Measurements from ENCODE around the gene B3GNT5. TPM values are rescaled to one million over a fixed set of nuclear protein-coding genes. Genes with fewer than 3 reads are reported as not detected.

B3GNT5 gene
- total and polyA plus RNA-seq, 2 experiments from 2014 or later = 0.69 to 1.7 TPM

- no peaks in the 10 kb centered on the region for H3K4me1 ChIP-seq (ENCODE audit: low read depth)
- no peaks in the 10 kb centered on the region for H3K27me3 ChIP-seq
- TF ChIP-seq CTCF (IDR thresholded peaks at IDR 0.05; ENCODE audit: low read depth, low read length) = no peak
- no peaks in the 10 kb centered on the region for H3K9me3 ChIP-seq (ENCODE audit: low read depth)
- H3K4me3 ChIP-seq = no peak overlapping the region
- no peak for DNase-seq (ENCODE audit: low read depth in 1 of 2, low spot score in 1 of 2)
- H3K36me3 ChIP-seq = no peaks in the 10 kb centered on the region
- no peak overlapping the region for H3K27ac ChIP-seq
Measured at GRCh38 chr3:183278479-183279088, 25.5 kb downstream of the B3GNT5 start.

DNA sequence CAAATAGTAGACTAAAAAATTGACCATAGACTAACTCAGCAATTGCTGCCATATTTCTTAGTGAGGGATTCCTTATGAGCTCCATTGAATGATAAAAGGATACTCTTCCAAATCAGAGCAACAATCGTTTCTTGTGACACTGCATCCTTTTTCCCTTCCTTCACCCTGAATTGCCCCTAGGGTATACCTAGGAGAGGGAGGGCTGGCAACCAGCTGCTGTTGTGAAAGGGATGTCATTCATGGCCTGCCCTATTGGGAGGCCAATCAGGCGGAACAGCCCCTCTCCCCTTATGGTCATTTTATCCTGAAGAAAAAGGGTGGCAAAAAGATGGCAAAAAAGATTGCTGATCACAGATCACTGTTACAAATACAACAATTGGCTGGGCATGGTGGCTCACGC, 26.3 kb downstream of the B3GNT5 start:
- Histone ChIP-seq H3K4me3 (no peak overlapping the region), H3K4me1 (ENCODE audit: low read depth) (no peaks in the 10 kb centered on the region), H3K27ac (no peak overlapping the region), H3K9me3 (ENCODE audit: low read depth) (no peaks in the 10 kb centered on the region), H3K36me3 (no peaks in the 10 kb centered on the region), H3K27me3 (no peaks in the 10 kb centered on the region)
- TF ChIP-seq CTCF (IDR thresholded peaks at IDR 0.05; ENCODE audit: low read depth, low read length) = no peak
- no peak for DNase-seq (ENCODE audit: low read depth in 1 of 2, low spot score in 1 of 2)

- DNase-seq (ENCODE audit: low read depth in 1 of 2, low spot score in 1 of 2) = no peak
- no peak for TF ChIP-seq CTCF (IDR thresholded peaks at IDR 0.05; ENCODE audit: low read depth, low read length)
- Histone ChIP-seq H3K27ac (no peak overlapping the region), H3K4me1 (ENCODE audit: low read depth) (no peaks in the 10 kb centered on the region), H3K36me3 (no peaks in the 10 kb centered on the region), H3K4me3 (no peak overlapping the region), H3K27me3 (no peaks in the 10 kb centered on the region), H3K9me3 (ENCODE audit: low read depth) (no peaks in the 10 kb centered on the region)
Measured at GRCh38 chr3:183281126-183281797, 28.2 kb downstream of the B3GNT5 start.

DNA sequence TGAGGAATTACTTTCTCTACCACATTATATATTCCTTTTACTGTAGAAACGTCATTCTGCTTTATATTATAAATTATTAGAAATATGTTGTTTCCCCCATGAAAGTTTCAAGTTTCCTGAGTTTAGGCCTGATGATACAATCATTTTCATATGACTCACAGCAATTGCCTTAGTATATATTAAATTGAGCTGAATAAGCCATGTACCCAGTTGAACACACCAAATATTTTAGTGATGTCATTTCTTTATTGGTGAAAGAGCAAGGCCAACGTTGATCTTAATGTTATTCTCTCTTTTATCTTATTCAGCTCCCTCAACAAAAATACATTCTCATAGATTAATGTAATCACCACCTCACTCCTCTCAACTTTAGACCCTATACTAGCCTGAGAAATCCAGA, 30.8 kb downstream of the B3GNT5 start:
- no peak for DNase-seq (ENCODE audit: low read depth in 1 of 2, low spot score in 1 of 2)
- H3K27ac ChIP-seq = no peak overlapping the region
- no peaks in the 10 kb centered on the region for H3K9me3 ChIP-seq (ENCODE audit: low read depth)
- H3K36me3 ChIP-seq = no peaks in the 10 kb centered on the region
- H3K4me3 ChIP-seq = no peak overlapping the region
- no peaks in the 10 kb centered on the region for H3K27me3 ChIP-seq
- TF ChIP-seq CTCF (IDR thresholded peaks at IDR 0.05; ENCODE audit: low read depth, low read length) = no peak
- no peaks in the 10 kb centered on the region for H3K4me1 ChIP-seq (ENCODE audit: low read depth)

GRCh38 chr3:183284570-183284969, 31.5 kb downstream of the B3GNT5 start:
- no peaks in the 10 kb centered on the region for H3K4me1 ChIP-seq (ENCODE audit: low read depth)
- no peak for DNase-seq (ENCODE audit: low read depth in 1 of 2, low spot score in 1 of 2)
- H3K27ac ChIP-seq = no peak overlapping the region
- H3K9me3 ChIP-seq (ENCODE audit: low read depth) = no peaks in the 10 kb centered on the region
- TF ChIP-seq CTCF (IDR thresholded peaks at IDR 0.05; ENCODE audit: low read depth, low read length) = no peak
- H3K36me3 ChIP-seq = no peaks in the 10 kb centered on the region
- H3K27me3 ChIP-seq = no peaks in the 10 kb centered on the region
- H3K4me3 ChIP-seq = no peak overlapping the region
